HG03159 (cell line): Measurements from ENCODE around the gene MGAT5B.

Experiments
- ATAC-seq: cut with Tn5 transposase; IDR thresholded peaks from one replicate; pipeline ENCODE4 v1.9.1; 2021; ENCODE audit warnings: mild to moderate bottlenecking, moderate library complexity; ENCODE audit not compliant: unreplicated experiment

Gene MGAT5B

DNA sequence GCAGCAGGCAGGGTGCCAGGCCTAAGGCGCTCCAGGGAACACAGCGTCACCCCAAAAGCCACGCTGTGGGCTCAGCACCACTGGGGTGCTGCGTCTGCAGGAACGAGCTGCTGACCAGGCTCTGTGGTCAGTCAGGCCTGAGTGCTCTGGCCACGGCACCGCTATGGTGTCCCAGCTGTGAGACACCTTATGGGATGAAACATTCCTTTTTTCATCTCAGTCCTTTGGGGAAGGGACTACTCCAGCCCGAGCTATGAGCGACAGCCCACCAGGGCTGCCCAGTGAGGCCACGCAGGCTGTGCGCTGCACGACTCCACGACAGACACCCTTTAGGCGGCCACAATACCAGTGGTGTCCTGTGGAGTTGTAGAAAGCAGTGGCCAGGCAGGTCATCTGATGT lies 11.1 kb downstream of the MGAT5B start:
- no peak for ATAC-seq

DNA sequence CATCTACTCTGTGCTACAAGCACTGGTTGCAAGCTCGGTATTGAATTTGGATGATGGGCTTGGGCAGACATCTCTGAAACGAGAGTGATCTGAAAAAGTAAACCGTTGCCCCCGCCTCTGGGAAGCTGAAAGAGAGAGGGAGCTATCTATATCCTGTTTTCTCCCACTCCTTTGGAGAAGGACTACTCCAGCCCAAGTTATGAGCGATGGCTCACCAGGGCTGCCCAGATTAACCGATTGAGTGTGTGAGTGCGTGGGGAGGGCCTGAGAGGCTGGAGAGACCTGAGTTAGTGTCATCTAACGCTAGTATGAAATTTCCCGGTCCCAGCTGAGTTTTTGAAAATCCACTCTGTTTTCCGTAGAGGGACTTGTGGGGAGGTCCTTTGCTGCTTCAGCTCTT lies 11.5 kb downstream of the MGAT5B start:
- ATAC-seq = no peak

DNA sequence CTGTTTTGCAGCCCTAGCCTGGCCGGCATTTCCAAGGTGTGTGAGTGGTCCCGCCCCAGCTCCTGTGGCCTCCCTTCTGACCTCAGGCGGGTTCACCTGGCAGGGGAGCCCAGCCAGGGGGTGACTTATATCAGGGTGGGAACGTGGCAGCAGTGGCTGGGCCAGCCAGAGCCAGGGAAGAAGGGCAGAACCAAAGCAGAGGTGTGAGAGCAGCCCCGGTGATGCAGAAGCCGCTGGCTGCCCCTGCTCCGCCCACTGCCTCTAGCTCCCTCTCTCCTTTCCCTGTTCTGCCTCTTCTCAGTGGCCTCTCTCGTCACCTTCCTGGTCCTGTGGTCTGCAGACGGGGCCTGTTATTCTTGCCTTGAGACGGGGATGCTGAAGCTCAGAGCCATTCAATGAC lies 12.1 kb downstream of the MGAT5B start:
- no peak for ATAC-seq

DNA sequence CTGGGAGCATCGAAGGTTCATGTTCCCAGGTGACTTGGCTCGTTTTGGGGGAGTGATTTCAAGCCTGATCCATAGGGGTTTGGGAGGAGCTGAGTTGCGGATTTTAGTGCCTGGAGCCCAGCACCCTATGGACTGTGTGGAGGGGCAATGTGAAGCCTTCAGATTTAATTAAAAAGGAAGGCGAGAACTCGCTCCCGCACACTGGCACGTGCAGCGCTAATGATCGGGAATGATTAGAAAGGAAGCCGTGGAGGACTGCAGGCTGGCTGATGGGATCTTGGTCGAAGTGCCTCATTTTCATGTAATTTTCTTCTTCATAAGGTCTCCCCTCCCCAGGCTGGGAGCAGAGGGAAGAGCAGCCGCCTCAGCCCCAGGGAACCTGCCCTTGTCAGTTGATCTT lies 12.8 kb downstream of the MGAT5B start:
- ATAC-seq = no peak

DNA sequence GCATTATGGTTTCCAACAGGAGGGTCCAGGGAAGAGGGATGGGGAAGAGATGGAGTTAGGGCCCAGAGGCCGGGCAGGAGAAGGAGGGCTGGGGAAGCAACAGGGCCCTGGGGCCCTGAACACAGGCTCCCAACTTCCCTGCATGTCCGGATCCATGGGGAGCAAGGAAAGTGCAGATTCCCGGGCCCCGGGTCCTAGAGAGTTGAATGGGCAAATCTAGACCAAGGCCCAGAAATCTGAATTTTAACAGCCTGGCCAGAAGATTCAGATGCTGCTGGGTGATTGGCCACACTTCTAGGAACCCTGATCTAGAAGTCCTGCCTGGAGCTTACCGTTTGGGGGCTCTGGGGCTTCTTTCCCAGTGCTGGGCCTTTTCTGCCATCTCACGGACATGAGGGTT lies 13.2 kb downstream of the MGAT5B start:
- no peak for ATAC-seq

DNA sequence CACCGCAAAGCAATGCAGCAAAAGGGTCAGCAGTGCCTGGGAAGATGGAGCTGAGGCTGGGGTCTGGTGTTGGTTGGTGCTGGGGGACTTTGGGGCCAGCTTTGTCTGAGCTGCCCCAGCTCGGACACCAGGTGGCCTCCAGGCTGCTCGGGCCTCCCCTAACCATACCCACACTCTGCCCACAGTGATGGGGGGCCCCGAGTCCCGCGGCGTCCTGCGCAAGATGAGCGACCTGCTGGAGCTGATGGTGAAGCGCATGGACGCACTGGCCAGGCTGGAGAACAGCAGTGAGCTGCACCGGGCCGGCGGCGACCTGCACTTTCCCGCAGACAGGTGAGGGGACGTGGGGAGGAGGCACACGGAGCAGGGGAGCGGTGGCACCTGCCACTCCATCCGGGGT lies 13.8 kb downstream of the MGAT5B start:
- ATAC-seq = no peak

DNA sequence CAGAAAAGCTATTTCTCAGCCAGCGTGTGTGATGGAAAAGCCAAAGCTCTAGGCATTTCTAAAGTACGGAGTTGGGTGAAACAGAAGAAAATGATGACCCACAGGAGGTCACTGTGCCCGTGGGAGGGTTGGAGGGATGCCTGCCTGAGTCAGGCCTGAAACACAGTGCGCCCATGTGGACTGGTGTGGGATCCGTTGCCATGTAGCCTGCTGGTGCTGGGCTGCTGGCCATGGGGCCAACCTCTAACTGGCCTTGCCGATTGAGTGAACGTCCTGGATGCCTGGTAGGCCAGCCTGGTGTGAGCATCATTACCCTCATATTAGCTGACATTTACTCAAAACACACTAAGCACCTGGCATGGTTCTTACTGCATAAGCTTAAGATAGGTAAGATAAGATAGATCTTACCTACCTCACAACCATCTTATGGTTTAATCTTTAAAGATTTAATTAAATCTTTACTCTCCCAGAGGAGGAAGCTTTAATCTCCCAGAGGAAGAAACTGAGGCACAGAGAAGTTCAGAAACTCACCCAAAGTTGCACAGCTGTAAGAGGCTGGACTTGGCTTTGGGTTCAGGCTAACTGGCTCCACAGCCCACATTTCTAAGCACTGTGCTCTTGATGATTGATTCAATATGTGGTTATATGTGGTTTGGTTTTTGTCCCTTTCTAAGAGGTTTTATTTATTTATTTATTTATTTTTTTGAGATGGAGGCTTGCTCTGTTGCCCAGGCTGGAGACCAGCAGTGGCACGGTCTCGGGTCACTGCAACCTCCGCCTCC lies 15.7 kb downstream of the MGAT5B start:
- no peak for ATAC-seq

DNA sequence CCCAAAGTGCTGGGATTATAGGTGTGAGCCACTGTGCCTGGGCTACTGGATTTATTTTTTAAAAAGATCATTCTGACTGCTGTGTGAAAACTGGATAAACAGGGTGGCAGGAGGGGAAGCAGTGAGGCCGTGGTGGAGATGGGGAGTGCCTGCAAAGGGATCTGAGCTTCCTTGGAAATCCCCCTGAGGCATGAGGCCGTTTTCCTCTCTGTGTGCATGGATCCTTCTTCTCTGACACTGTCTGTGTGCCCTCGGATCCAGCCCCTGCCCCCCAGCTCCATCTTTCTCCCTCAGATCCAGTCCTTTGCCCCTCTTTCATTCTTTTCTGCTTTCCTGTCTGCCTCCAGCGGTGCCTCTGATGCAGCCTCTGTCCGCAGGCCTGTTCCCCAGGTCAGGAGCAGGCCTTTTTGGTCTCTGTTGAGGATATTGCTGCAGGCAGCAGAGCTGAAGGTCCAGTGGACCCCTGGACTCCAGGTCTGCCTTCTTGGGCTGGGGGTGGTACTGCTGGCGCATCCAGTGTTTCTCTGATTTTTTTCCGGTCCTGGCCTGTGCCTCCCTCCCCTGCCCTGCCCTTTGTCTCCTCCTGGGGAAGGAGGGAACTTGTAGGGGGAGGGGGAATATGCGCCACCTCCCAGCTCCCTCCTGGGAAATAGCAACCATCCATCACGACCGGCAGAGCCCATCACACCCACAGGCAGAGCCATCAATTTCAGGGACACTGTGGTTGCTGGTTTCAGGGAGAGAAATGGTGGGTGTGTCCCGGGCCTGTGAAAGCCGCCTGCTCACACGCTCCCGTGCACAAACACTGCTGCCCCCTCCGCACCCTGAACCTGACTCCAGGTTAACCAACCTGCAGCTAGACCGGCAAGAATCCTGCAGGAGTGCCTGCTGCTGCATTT lies 17.0 kb downstream of the MGAT5B start:
- ATAC-seq = no peak

DNA sequence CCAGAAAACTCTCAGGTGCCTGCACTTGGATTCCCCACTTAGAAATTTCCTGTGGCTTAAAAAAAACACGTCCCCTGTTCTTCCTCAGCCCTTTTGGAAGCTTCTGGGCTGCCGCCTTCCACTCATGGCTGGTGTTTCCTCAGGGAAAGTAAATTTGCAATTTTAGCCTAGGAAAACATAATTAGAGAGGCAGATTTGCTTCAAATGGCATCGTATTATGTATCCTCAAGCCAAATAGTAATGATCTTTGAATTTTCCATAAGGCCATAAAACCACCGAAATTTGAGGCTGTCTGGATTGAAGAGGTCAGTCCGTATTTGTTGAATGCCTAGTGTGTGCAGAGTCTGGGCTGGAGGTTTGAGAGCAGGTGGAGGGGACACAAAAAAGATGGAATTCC lies 17.7 kb downstream of the MGAT5B start:
- ATAC-seq = no peak

DNA sequence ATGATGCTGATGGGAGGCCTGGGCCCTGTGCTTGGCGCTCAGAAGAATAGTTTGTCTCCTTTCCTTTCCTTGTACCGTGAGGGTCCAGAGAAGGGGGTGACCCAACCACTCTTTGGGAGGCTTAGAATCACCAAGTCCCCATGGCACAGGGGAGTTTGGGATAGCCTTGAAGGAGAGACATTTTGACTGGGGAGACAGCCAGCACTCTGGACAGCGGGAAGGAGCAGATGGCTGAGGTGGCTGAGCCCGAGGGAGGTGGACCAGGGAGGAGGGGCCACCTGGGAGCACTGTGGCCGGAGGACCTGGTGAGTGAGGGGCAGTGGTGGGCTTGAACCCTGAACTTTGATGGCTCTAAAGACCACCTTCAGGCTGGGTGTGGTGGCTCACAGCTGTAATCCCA lies 18.2 kb downstream of the MGAT5B start:
- ATAC-seq = no peak

DNA sequence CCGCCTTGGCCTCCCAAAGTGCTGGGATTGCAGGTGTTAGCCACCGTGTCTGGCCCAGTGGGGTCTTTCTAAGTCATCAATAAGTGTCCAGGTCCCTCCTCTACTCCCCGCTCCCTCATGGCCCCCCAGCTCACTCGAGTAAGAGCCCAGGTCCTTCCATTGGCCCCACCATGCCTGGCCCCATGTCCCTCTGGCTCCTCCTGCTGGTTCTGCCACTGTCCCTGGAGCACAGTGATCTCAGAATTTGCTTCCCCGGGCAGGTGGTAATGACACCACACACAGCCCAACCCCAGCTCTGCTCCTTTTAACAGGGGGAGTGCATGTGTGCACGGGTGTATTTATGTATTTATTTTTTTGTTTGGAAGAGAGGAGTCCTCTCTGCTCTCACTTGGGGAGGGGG lies 19.6 kb downstream of the MGAT5B start:
- no peak for ATAC-seq

DNA sequence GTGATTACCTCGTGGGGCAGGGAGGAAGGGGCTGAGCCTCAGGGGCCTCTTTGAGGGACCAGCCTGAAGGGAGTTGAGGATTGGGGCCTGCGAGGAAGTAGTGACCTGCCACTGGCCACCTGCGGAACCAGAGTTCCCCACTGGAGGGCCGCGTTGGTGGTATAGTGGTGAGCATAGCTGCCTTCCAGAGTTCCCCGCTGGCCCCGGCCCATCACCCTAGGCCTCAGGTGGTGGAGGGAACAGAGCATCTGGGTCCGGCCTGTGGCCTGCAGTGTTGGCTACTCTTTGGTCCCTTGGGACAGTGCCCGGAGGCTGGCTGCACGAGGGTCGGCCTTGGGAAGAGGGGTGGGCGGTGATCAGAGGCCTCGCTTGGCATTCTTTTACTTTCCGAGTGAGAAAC lies 20.5 kb downstream of the MGAT5B start:
- ATAC-seq = no peak

DNA sequence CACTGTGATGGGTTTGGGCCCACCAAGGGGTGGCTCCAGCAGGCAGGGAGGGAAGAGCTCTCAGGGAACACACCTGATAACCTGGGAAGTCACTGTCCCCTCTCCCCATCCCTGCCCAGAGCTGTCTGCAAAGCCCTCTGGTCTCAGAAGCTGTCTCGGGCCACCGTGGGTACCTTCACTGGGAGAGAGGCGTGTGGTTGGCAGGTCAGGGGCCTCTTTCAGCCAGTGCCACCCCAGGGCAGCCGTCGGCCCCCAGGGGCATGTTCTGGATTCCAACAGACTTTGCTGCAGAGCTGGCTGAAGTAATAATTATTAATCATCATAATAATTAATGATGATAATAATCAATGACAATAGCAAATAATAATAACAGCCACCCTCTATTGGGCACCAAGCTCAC lies 21.1 kb downstream of the MGAT5B start:
- ATAC-seq = no peak

DNA sequence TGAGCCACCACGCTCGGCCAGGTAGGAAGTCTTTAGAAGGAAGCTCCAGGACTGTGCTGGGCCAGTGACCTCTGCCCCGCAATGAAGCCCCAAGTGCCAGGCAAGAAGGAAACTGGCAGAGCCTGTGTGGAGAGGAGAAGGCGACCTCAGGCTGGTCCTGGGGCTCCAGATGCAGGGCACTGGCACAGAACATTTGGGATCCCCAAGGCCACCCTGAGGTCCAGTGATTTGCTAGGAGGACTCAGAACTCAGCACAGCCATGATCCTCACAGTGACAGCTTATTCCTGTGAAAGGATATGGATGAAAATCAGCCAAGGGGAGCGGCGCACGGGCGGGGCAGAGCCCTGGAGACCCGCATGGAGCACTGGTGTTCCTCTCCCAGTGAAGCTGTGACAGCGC lies 24.1 kb downstream of the MGAT5B start:
- ATAC-seq = no peak

DNA sequence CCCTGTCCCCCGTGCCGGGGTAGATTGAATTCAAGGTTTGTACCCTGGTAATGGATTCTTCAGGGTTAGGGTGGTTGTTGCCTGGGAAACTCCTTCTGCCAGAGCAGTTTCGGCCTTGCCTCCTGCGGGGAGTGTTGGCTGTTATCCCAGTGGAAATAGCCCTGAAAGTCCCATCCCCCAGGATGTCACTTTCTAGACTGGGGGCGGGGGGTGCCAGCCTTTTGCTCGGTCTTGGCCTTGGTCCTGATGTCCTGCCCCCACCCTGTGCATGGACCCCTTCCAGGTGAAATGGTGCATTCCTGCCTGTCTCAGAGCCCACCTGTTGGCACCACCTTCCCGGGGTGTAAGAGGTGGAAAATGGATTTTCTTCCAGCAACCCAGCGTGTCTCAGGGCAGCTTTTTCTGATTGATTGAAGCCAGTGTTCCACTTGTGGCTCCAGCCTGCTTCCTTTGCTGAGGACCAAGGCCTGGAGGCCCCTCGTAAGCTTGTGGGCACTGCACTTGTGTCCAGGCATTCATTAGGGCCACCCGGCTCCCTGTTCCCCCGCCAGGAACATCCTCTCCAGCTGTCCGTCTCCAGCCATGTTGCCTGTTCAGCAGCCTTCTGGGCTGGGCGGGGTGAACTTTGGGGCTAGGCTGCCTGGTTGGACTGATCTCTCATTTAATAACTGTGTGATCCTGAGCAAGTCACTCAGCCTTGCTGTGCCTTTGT lies 25.6 kb downstream of the MGAT5B start:
- ATAC-seq = no peak

DNA sequence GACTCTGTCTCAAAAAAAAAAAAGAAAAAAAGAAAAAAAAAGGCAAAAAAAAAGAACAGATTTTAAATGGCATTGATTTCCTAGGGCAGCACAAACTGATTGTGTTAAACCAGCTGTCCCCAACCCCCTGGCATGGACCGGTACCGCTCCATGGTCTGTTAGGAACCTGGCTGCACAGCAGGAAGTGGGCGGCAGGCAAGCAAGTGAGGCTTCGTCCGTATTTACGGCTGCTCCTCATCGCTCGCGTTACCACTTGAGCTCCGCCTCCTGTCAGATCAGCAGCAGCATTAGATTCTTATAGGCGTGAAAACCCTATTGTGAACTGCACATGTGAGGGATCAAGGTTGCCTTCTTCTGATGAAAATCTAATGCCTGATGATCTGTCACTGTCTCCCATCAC lies 26.6 kb downstream of the MGAT5B start:
- ATAC-seq = no peak

DNA sequence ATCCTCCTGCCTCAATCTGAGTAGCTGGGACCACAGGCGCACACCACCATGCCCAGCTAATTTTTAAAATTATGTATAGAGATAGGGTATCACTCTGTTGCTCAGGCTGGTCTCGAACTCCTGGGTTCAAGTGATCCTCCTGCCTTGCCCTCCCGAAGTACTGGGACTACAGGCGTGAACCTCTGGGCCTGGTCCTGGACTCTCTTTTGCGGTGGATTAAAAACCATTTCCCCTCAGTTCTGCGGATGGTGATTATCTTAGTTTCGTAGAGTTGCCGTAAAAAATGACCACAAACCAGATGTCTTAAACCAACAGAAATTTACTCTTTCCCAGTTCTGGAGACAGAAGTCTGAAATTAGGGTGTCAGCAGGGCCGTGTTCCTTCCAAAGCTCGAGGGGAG lies 28.8 kb downstream of the MGAT5B start:
- ATAC-seq = no peak

DNA sequence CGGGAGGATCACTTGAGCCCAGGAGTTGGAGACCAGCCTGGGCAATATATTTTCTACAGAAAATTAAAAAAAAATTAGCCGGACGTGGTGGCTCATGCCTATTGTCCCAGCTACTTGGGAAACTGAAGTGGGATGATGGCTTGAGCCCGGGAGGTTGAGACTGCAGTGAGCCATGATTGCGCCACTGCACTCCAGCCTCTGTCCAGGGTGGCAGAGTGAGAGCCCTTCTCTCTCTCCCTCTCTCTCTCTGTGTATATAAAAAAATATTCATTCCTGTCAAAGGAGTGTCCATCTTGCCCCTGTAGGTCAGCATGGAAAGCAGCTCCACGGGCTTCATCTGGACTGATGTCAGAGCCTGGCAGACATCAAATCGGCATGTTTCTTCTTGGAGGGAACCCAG lies 31.2 kb downstream of the MGAT5B start:
- ATAC-seq = no peak

DNA sequence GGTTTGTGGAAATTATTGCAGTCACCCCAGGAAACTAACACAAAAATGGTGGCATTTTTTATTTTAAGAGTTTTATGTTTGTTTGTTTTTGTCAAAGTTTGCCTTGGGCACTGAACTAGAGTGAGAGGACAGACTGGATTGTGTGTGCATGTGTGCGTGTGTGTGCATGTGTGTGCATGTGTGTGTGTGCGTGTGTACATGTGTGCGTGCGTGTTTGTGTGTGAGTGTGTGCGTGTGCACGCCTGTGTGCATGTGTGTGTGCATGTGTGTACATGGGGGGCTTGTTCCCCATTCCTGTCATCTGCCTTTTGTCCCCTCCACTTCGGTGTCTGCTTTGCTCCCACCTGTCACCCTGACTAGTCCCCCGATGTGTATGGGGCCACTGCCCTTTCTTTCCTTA lies 32.5 kb downstream of the MGAT5B start:
- no peak for ATAC-seq

DNA sequence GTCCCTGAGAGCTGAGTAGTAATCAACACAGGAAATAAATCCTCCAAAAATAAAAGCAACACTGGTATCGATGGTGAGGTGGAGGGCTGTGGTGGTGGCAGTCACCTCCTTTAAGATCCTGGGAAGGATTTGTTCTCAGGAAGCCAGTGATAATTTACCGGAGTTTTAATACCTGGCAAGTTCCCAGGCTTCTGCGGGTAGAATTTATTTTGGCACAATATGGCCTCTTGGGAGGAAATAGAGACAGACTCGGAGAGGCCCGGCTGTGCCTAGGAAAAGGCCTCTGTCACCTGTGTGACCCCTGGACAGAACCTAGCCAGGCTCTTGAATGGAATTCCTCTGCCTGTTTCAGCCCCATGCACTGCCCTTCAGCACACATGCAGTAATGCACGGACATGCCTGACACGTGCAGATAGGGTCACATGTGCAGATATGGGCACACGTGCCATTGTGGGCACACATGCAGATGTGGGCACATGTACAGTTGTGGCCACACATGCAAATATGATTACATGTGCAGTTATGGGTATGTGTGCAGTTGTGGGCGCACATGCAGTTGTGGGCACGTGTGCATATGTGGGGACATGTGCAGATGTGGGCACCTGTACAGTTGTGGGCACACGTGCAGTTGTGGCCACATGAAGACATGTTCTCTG lies 33.5 kb downstream of the MGAT5B start:
- no peak for ATAC-seq

DNA sequence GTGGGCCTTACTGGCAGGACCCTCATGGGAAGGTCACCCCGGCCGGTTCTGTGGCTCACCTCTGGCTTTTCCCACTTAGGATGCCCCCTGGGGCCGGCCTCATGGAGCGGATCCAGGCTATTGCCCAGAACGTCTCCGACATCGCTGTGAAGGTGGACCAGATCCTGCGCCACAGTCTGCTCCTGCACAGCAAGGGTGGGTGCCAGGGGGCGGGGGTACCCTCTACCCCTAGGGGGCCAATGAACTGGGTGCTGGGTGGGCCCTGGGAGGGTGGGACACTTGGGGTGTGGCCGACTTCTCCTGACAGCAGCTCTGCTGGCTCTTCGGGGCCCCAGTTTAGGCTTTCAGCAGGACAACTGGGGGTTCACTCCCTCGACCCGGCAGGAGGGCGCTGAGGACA lies 34.3 kb downstream of the MGAT5B start:
- no peak for ATAC-seq
